Left lung (tissue), 10 donors: ENCODE results near the gene CCDC91. TPM values are rescaled to one million over a fixed set of nuclear protein-coding genes. Genes with fewer than 3 reads are reported as not detected.
A peak's percentile ranks its signal among the peaks of the same experiment; 100 is the strongest.

ENCODE experiments used
- ATAC-seq: fragments of 200-7000 bp; cut with Tn5 transposase; one replicate; pipeline ENCODE4 v1.9.1; 2020; ENCODE audit warnings: moderate library complexity
- DNase-seq, 4 donors: peaks; one replicate each; pipeline ENCODE4 v3.0.0-alpha.2; 2013 to 2020
- H3K27ac ChIP-seq, 2 donors: fragments of 200-600 bp; sonication (generic) in 1 of 2; one replicate each; pipeline versions ENCODE4 v1.5.0 to v1.8.0; 2020 to 2021
- H3K27me3 ChIP-seq, 2 donors: fragments of 200-600 bp; sonication (generic) in 1 of 2; one replicate each; pipeline versions ENCODE4 v1.5.0 to v1.8.0; 2020 to 2021
- H3K36me3 ChIP-seq, 2 donors: fragments of 200-600 bp; sonication (generic) in 1 of 2; one replicate each; pipeline versions ENCODE4 v1.5.0 to v1.8.0; 2020 to 2021
- H3K4me1 ChIP-seq, 2 donors: fragments of 200-600 bp; one replicate each; pipeline ENCODE4 v1.8.0; 2021
- H3K4me3 ChIP-seq, 2 donors: fragments of 200-600 bp; sonication (generic) in 1 of 2; one replicate each; pipeline versions ENCODE4 v1.5.0 to v1.8.0; 2020 to 2021; ENCODE audit warnings: mild to moderate bottlenecking in 1 of 2
- H3K9me3 ChIP-seq, 2 donors: fragments of 200-600 bp; sonication (generic) in 1 of 2; one replicate each; pipeline versions ENCODE4 v1.5.0 to v1.8.0; 2020 to 2021
- CTCF ChIP-seq, 2 donors: fragments of 200-600 bp; sonication (generic) in 1 of 2; IDR thresholded peaks; one replicate each; pipeline versions ENCODE4 v1.5.0 to v1.8.0; 2021; ENCODE audit warnings: antibody characterized with exemption in 2 of 2
- intact Hi-C, 2 donors: fragments of 100-400 bp; cut with DNase I; formaldehyde crosslinking; loops; one replicate each; pipeline versions ENCODE4 v1.11.2 to v1.14.2; 2022
- polyA plus RNA-seq, 6 donors: library from polyadenylated mRNA; unstranded; fragments of 120-200 nt; gene quantifications; one replicate each; pipeline ENCODE4 v1.2.1, GENCODE V29; 2013; ENCODE audit not compliant: insufficient read length in 6 of 6
- total RNA-seq, 2 donors: library from RNA; stranded (reverse); fragmentation: NEBNext Ultra II Directional; extraction: Animal tissue kit (Norgen Biotek cat#: 25700); gene quantifications; one replicate each; pipeline ENCODE4 v1.2.1, GENCODE V29; 2021
- donor health status: DM: no; HTN: yes; CAD: no.
- donor health status: DM: no; HTN: no; CAD: no.

Gene CCDC91
- total and polyA plus RNA-seq, 8 donors, result 18.5 to 30.0 (median 26.2) TPM

GRCh38 chr12:28569698-28570411 lies 379.6 kb downstream of the CCDC91 start:
- no peaks in the 10 kb centered on the region for H3K4me1 ChIP-seq
- DNase-seq (peak in 2 of 4 donors; percentile 82 to 85), ATAC-seq (peak; percentile 76)
- H3K4me3 ChIP-seq, result no peak overlapping the region
- no peak for TF ChIP-seq CTCF (IDR thresholded peaks at IDR 0.05)
- intact Hi-C loops, result no loop called here
- H3K36me3 ChIP-seq, result no peaks in the 10 kb centered on the region
- no peak overlapping the region for H3K27ac ChIP-seq
- H3K27me3 ChIP-seq, result no peaks in the 10 kb centered on the region
- H3K9me3 ChIP-seq, result no peaks in the 10 kb centered on the region

GRCh38 chr12:28570811-28571210 lies 380.6 kb downstream of the CCDC91 start:
- TF ChIP-seq CTCF (IDR thresholded peaks at IDR 0.05), result no peak
- Histone ChIP-seq H3K4me1 (no peaks in the 10 kb centered on the region), H3K9me3 (no peaks in the 10 kb centered on the region), H3K4me3 (no peak overlapping the region), H3K27ac (no peak overlapping the region), H3K36me3 (no peaks in the 10 kb centered on the region), H3K27me3 (no peaks in the 10 kb centered on the region)
- intact Hi-C loops, result no loop called here
- ATAC-seq (no peak), DNase-seq (no peak)

- Histone ChIP-seq H3K4me1 (no peaks in the 10 kb centered on the region), H3K9me3 (no peaks in the 10 kb centered on the region), H3K4me3 (no peak overlapping the region), H3K36me3 (no peaks in the 10 kb centered on the region), H3K27ac (no peak overlapping the region), H3K27me3 (no peaks in the 10 kb centered on the region)
- DNase-seq, result no peak
- intact Hi-C loops, result no loop called here
- no peak for ATAC-seq
- no peak for TF ChIP-seq CTCF (IDR thresholded peaks at IDR 0.05)
These were observed 384.7 kb downstream of the CCDC91 start for GRCh38 chr12:28574746-28575592.

GRCh38 chr12:28575593-28576205 lies 385.4 kb downstream of the CCDC91 start:
- TF ChIP-seq CTCF (IDR thresholded peaks at IDR 0.05), result no peak
- intact Hi-C loops, result no loop called here
- Histone ChIP-seq H3K36me3 (no peaks in the 10 kb centered on the region), H3K27ac (no peak overlapping the region), H3K4me3 (no peak overlapping the region), H3K27me3 (no peaks in the 10 kb centered on the region), H3K4me1 (no peaks in the 10 kb centered on the region), H3K9me3 (no peaks in the 10 kb centered on the region)
- ATAC-seq (no peak), DNase-seq (no peak)

GRCh38 chr12:28578361-28578760 lies 388.1 kb downstream of the CCDC91 start:
- TF ChIP-seq CTCF (IDR thresholded peaks at IDR 0.05), result no peak
- intact Hi-C loops, result no loop called here
- no peak for ATAC-seq

More at GRCh38 chr12:28578361-28578760, 388.1 kb downstream of the CCDC91 start:
- Histone ChIP-seq H3K27me3 (no peaks in the 10 kb centered on the region), H3K9me3 (no peaks in the 10 kb centered on the region), H3K27ac (no peak overlapping the region), H3K36me3 (no peaks in the 10 kb centered on the region), H3K4me3 (no peak overlapping the region), H3K4me1 (no peaks in the 10 kb centered on the region)
- no peak for DNase-seq
